Skeletal muscle satellite cell (primary cell): ENCODE data around the gene CALHM4.
A peak's percentile ranks its signal among the peaks of the same experiment; 100 is the strongest.

ENCODE experiments used
- H3K27me3 ChIP-seq: 2 replicates; pipeline ENCODE4 v1.7.0; 2013; ENCODE audit warnings: low read length; ENCODE audit not compliant: control insufficient read depth, insufficient read depth
- H3K36me3 ChIP-seq: 2 replicates; pipeline ENCODE4 v1.7.0; 2013; ENCODE audit warnings: mild to moderate bottlenecking, control low read depth, low read length; ENCODE audit not compliant: insufficient read depth
- H3K4me1 ChIP-seq: 2 replicates; pipeline ENCODE4 v1.7.0; 2013; ENCODE audit warnings: low read length; ENCODE audit not compliant: control insufficient read depth, insufficient read depth
- H3K4me2 ChIP-seq: 2 replicates; pipeline ENCODE4 v1.7.0; 2013; ENCODE audit warnings: mild to moderate bottlenecking, low read length
- H3K4me3 ChIP-seq: 2 replicates; pipeline ENCODE4 v1.7.0; 2013; ENCODE audit warnings: low read length
- H3K9ac ChIP-seq: 2 replicates; pipeline ENCODE4 v1.7.0; 2013; ENCODE audit warnings: mild to moderate bottlenecking, low read depth, low read length, moderate library complexity
- H3K9me3 ChIP-seq: replicated peaks from 2 replicates; pipeline ENCODE4 v1.7.0; 2013; ENCODE audit warnings: mild to moderate bottlenecking, control low read depth, low read length

Gene CALHM4

GRCh38 chr6:116564921-116565872 lies 11.6 kb downstream of the CALHM4 start:
- Histone ChIP-seq H3K36me3 (no peaks in the 10 kb centered on the region), H3K9me3 (no peaks in the 10 kb centered on the region), H3K4me2 (peak overlapping the region; percentile 83), H3K9ac (peak overlapping the region; percentile 58), H3K27me3 (no peaks in the 10 kb centered on the region), H3K4me1 (peaks cover 30% of the 10 kb centered on the region), H3K4me3 (peak overlapping the region; percentile 61)

GRCh38 chr6:116568111-116568510 lies 14.6 kb downstream of the CALHM4 start:
- H3K27me3 ChIP-seq: no peaks in the 10 kb centered on the region
- H3K4me3 ChIP-seq: no peak overlapping the region
- H3K4me1 ChIP-seq: peaks cover 34% of the 10 kb centered on the region
- H3K9ac ChIP-seq: no peak overlapping the region
- no peaks in the 10 kb centered on the region for H3K9me3 ChIP-seq
- H3K36me3 ChIP-seq: no peaks in the 10 kb centered on the region
- H3K4me2 ChIP-seq: no peak overlapping the region

- Histone ChIP-seq H3K36me3 (peaks cover 2% of the 10 kb centered on the region), H3K4me3 (no peak overlapping the region), H3K9me3 (no peaks in the 10 kb centered on the region), H3K4me1 (peaks cover 37% of the 10 kb centered on the region), H3K27me3 (no peaks in the 10 kb centered on the region), H3K9ac (no peak overlapping the region), H3K4me2 (no peak overlapping the region)
These were observed 15.5 kb downstream of the CALHM4 start for GRCh38 chr6:116568821-116569755.

GRCh38 chr6:116570856-116571682 lies 17.5 kb downstream of the CALHM4 start, which contains the start of gene RWDD1:
TSS of gene RWDD1 (plus strand) at chr6:116571504. CDS start at chr6:116571583, 79 bp downstream.
- H3K4me2 ChIP-seq: peak within 1 kb of the TSS; percentile 85
- H3K9ac ChIP-seq: peak within 1 kb of the TSS; percentile 92
- peaks cover 15% of the 10 kb centered on the region for H3K36me3 ChIP-seq
- no peaks in the 10 kb centered on the region for H3K27me3 ChIP-seq
- H3K4me1 ChIP-seq: peaks cover 20% of the 10 kb centered on the region
- H3K9me3 ChIP-seq: no peaks in the 10 kb centered on the region
- peak within 1 kb of the TSS; percentile 89 for H3K4me3 ChIP-seq

- H3K4me3 ChIP-seq: peak overlapping the region; percentile 89
- H3K9me3 ChIP-seq: no peaks in the 10 kb centered on the region
- no peaks in the 10 kb centered on the region for H3K27me3 ChIP-seq
- H3K36me3 ChIP-seq: peaks cover 19% of the 10 kb centered on the region
- peak overlapping the region; percentile 85 for H3K4me2 ChIP-seq
- H3K9ac ChIP-seq: peak overlapping the region; percentile 92
- peaks cover 20% of the 10 kb centered on the region for H3K4me1 ChIP-seq
These were observed 18.1 kb downstream of the CALHM4 start for GRCh38 chr6:116571683-116572000.

- H3K4me1 ChIP-seq: peaks cover 20% of the 10 kb centered on the region
- H3K27me3 ChIP-seq: no peaks in the 10 kb centered on the region
- H3K36me3 ChIP-seq: peaks cover 25% of the 10 kb centered on the region
- H3K4me3 ChIP-seq: peak overlapping the region; percentile 89
- H3K9me3 ChIP-seq: no peaks in the 10 kb centered on the region
- H3K4me2 ChIP-seq: peak overlapping the region; percentile 85
- peak overlapping the region; percentile 92 for H3K9ac ChIP-seq
These were observed 18.6 kb downstream of the CALHM4 start for GRCh38 chr6:116572162-116572561.

- H3K9me3 ChIP-seq: no peaks in the 10 kb centered on the region
- peaks cover 17% of the 10 kb centered on the region for H3K4me1 ChIP-seq
- no peak overlapping the region for H3K4me3 ChIP-seq
- H3K27me3 ChIP-seq: no peaks in the 10 kb centered on the region
- H3K9ac ChIP-seq: no peak overlapping the region
- H3K4me2 ChIP-seq: no peak overlapping the region
- H3K36me3 ChIP-seq: peaks cover 31% of the 10 kb centered on the region
These were observed 21.7 kb downstream of the CALHM4 start for GRCh38 chr6:116575227-116575626.

- peaks cover 37% of the 10 kb centered on the region for H3K36me3 ChIP-seq
- no peaks in the 10 kb centered on the region for H3K27me3 ChIP-seq
- H3K9ac ChIP-seq: no peak overlapping the region
- no peaks in the 10 kb centered on the region for H3K9me3 ChIP-seq
- no peak overlapping the region for H3K4me3 ChIP-seq
- no peak overlapping the region for H3K4me2 ChIP-seq
- peaks cover 15% of the 10 kb centered on the region for H3K4me1 ChIP-seq
These were observed 23.9 kb downstream of the CALHM4 start for GRCh38 chr6:116577486-116577885.

- peaks cover 7% of the 10 kb centered on the region for H3K4me1 ChIP-seq
- peaks cover 41% of the 10 kb centered on the region for H3K36me3 ChIP-seq
- no peak overlapping the region for H3K9ac ChIP-seq
- H3K9me3 ChIP-seq: no peaks in the 10 kb centered on the region
- no peak overlapping the region for H3K4me3 ChIP-seq
- no peaks in the 10 kb centered on the region for H3K27me3 ChIP-seq
- no peak overlapping the region for H3K4me2 ChIP-seq
These were observed 24.8 kb downstream of the CALHM4 start for GRCh38 chr6:116578335-116578734.

GRCh38 chr6:116579143-116579542 lies 25.6 kb downstream of the CALHM4 start:
- H3K9me3 ChIP-seq: no peaks in the 10 kb centered on the region
- H3K27me3 ChIP-seq: no peaks in the 10 kb centered on the region
- H3K9ac ChIP-seq: no peak overlapping the region
- peaks cover 3% of the 10 kb centered on the region for H3K4me1 ChIP-seq
- H3K4me3 ChIP-seq: no peak overlapping the region
- H3K36me3 ChIP-seq: peaks cover 39% of the 10 kb centered on the region
- no peak overlapping the region for H3K4me2 ChIP-seq

GRCh38 chr6:116580198-116580597 lies 26.6 kb downstream of the CALHM4 start:
- Histone ChIP-seq H3K9me3 (no peaks in the 10 kb centered on the region), H3K4me3 (no peak overlapping the region), H3K36me3 (peaks cover 43% of the 10 kb centered on the region), H3K4me2 (no peak overlapping the region), H3K9ac (no peak overlapping the region), H3K27me3 (no peaks in the 10 kb centered on the region), H3K4me1 (peaks cover 3% of the 10 kb centered on the region)
